ENCODE measurements around the gene COX14. TPM values are rescaled to one million over a fixed set of nuclear protein-coding genes. Genes with fewer than 3 reads are reported as not detected.

COX14 gene
- total RNA-seq, 4 donors from 2014 or later: 40.6 to 135 (median 90.9) TPM

- Histone ChIP-seq H3K4me3 (replicated peaks in 1 of 3) (no peak overlapping the region), H3K36me3 (peaks cover 43 to 46% of the 10 kb centered on the region in 2 donors), H3K27ac (no peak overlapping the region), H3K9me3 (no peaks in the 10 kb centered on the region), H3K27me3 (no peaks in the 10 kb centered on the region), H3K4me1 (peaks cover 10 to 13% of the 10 kb centered on the region in 2 donors)
- DNase-seq: no peak
- TF ChIP-seq CTCF (IDR thresholded peaks at IDR 0.05): no peak
- no peak for TF ChIP-seq POLR2A (IDR thresholded peaks at IDR 0.05)
- 80 to 89% methylated on average over 3 of the region's 3 CpGs for WGBS, 2 donors
- intact Hi-C loops (cut with DNase I): loop anchor here (10.0 kb wide), 1 partner anchor 214 kb away; no protein-coding TSS in a partner anchor
Observed at GRCh38 chr12:50100561-50100960, 11.5 kb upstream of the COX14 start.

DNA sequence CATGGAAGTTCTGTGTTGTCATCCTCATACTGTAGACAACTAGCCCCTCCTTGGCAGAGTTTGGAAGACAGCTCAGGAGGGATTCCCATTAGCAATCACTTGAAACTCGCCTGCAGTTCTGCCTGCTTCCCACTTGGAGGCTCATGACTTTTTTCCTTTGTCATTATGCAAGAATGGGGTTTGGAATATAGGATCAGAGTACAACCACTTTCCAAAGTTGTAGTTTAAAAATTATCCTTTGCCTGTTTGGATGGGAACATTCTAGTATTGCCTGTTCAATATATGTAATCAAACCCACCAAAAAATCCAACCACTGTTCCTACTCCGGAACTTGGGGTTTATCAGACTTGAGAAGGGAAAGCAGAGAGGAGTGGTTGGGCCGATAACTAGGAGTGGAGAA is 10.4 kb upstream of the COX14 start:
- TF ChIP-seq CTCF (IDR thresholded peaks at IDR 0.05): peak in 4 of 6 experiments; percentile 15 to 42 (median 32)
- no peak for TF ChIP-seq POLR2A (IDR thresholded peaks at IDR 0.05)
- no peak overlapping the region for H3K4me3 ChIP-seq (replicated peaks in 1 of 3)
- intact Hi-C loops (cut with DNase I): loop anchor here (10.0 kb wide), 1 partner anchor 213 kb away; no protein-coding TSS in a partner anchor
- peaks cover 33 to 35% of the 10 kb centered on the region in 2 donors for H3K36me3 ChIP-seq
- WGBS, 2 donors: 82 to 83% methylated on average over 3 of the region's 3 CpGs
- peaks cover 10 to 13% of the 10 kb centered on the region in 2 donors for H3K4me1 ChIP-seq
- no peak overlapping the region for H3K27ac ChIP-seq
- H3K9me3 ChIP-seq: no peaks in the 10 kb centered on the region
- H3K27me3 ChIP-seq: no peaks in the 10 kb centered on the region
- DNase-seq: no peak

GRCh38 chr12:50102131-50102531 is 9.9 kb upstream of the COX14 start:
- no peaks in the 10 kb centered on the region for H3K9me3 ChIP-seq
- H3K4me1 ChIP-seq: peaks cover 10 to 13% of the 10 kb centered on the region in 2 donors
- no peak for TF ChIP-seq CTCF (IDR thresholded peaks at IDR 0.05)
- no peak for TF ChIP-seq POLR2A (IDR thresholded peaks at IDR 0.05)
- H3K27ac ChIP-seq: no peak overlapping the region
- DNase-seq: no peak
- WGBS, 2 donors: 93 to 96% methylated on average over 2 of the region's 2 CpGs
- H3K4me3 ChIP-seq (replicated peaks in 1 of 3): no peak overlapping the region
- intact Hi-C loops (cut with DNase I): loop anchor here (10.0 kb wide), 1 partner anchor 213 kb away; no protein-coding TSS in a partner anchor
- peaks cover 29 to 31% of the 10 kb centered on the region in 2 donors for H3K36me3 ChIP-seq
- H3K27me3 ChIP-seq: no peaks in the 10 kb centered on the region

GRCh38 chr12:50102646-50103309 is 9.3 kb upstream of the COX14 start:
- intact Hi-C loops (cut with DNase I): loop anchor here (10.0 kb wide), 1 partner anchor 212 kb away; no protein-coding TSS in a partner anchor
- WGBS, 2 donors: 79 to 83% methylated on average over 7 to 8 of the region's 8 CpGs
- DNase-seq: no peak
- Histone ChIP-seq H3K36me3 (peaks cover 22 to 24% of the 10 kb centered on the region in 2 donors), H3K27ac (no peak overlapping the region), H3K4me3 (replicated peaks in 1 of 3) (no peak overlapping the region), H3K9me3 (no peaks in the 10 kb centered on the region), H3K4me1 (peaks cover 10 to 13% of the 10 kb centered on the region in 2 donors), H3K27me3 (no peaks in the 10 kb centered on the region)
- TF ChIP-seq CTCF (IDR thresholded peaks at IDR 0.05) (no peak), POLR2A (IDR thresholded peaks at IDR 0.05) (no peak)

DNA sequence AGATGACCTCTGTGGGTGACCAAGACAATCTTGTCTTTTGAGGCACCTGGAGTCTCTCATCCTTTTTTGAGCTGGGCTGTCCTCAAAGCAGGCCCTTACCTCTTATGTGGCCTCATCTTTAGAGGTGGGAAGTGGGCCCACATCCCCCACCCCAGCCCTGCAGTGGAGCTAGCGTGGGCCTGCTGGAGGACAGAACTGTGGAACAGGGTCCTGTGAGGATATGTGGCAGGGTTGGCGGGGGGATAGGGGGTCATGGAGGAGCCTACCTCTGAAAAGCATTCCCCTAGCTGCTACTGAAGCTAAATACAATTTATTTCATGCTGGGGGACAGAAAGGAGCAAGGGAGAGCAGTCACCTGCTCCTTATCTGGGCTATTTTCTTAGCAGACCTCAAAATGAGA is 8.7 kb upstream of the COX14 start:
- no peak for DNase-seq
- Histone ChIP-seq H3K9me3 (no peaks in the 10 kb centered on the region), H3K4me3 (replicated peaks in 1 of 3) (no peak overlapping the region), H3K27me3 (no peaks in the 10 kb centered on the region), H3K36me3 (peaks cover 16 to 19% of the 10 kb centered on the region in 2 donors), H3K27ac (peak overlapping the region in 1 of 3 donors; percentile 39), H3K4me1 (peaks cover 10 to 13% of the 10 kb centered on the region in 2 donors)
- no peak for TF ChIP-seq CTCF (IDR thresholded peaks at IDR 0.05)
- TF ChIP-seq POLR2A (IDR thresholded peaks at IDR 0.05): no peak
- 100% methylated on average over 2 of the region's 2 CpGs for WGBS, 2 donors
- intact Hi-C loops (cut with DNase I): loop anchor here (10.0 kb wide), 1 partner anchor 211 kb away; no protein-coding TSS in a partner anchor

Data from thyroid gland (tissue), 4 donors.